Stimulated activated CD8-positive, alpha-beta memory T cell treated with anti-CD3 and anti-CD28 coated beads, Interleukin-2, amount 100 ng/mL, for 1 hour (primary cell): Measurements from ENCODE around the gene PTPRK.

Source experiments
- DNase-seq, 2 donors: peaks; one replicate each; pipeline ENCODE4 v3.0.0-alpha.2; 2020; ENCODE audit warnings: low read depth in 2 of 2

The PTPRK gene

DNA sequence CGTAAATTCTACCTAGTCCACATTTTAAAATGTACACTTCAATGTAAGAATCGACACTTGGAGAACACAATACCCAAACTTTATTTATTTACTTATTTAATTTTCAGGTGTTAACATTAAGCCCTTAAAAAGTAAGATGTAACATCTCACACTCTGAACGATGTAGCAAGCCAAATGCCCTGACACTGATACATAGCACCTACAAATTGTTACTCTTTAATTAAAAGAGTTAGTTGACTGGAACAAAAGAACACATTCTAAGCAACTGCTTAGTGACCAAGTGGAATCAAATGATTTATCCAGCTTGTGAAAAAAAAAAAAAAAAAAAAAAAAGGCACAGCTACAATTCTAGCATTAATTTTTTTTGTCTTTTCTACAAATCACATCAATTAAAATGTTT is 327.4 kb downstream of the PTPRK start:
- DNase-seq, result no peak

DNA sequence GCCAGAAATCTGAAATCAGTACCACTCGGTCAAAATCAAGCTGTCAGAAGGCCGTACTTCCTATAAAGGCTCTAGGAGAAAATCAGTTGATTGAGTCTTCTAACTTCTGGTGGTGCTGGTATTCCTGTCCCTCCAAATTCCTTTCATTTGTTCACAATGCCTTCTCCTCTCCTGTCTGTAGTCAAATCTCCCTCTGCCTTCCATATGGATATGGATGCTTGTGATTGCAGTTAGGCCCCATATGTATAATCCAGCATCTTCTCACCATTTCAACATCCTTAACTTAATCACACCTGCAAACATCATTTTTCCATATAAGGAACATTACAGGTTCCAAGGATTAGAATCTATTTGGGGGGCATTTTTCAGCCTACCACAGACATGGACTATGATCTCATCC is 331.7 kb downstream of the PTPRK start:
- no peak for DNase-seq

DNA sequence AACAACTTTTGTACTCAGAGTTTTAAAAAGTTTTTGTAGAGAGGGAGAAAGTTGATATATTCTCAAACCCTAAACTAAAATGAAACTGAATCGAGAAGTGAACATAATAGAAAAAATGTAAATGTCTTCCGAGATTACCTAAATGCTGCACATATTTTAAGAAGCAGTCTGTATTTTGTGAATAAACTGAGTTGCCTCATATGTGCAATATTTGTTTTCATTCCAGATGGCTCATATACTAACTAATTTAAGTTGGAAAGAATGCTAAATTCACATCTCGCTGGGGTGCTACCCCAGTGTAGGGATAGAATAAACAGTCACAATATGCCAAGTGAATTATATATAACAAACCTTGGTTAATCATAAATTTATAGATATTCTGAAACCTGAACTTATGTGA is 333.7 kb downstream of the PTPRK start:
- DNase-seq, result no peak

DNA sequence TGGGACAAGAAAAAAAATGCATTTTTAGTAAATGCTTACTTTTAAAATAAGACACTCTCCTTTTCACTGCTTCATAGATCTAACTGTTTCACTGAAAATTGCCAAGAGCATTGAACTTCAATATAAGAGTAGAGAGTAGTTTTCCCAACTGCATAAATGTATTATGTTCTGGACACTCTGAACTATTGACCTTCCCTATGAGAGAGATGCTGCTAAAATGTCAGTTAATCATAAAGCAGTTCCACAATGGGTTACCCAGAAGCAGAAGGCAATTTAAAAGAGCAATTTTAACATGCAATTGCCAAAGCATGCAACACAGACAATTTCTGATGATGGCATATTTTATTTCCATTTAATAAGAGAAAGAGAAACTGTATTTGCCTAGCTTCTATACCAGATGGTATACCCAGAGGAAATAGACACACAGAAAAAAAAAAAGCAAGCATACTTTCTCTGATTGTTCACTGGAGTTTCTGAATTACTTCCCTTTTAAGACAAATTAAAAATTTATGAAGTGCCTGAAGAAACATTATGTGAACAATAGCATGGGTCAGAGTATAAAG is 340.4 kb downstream of the PTPRK start:
- no peak for DNase-seq

DNA sequence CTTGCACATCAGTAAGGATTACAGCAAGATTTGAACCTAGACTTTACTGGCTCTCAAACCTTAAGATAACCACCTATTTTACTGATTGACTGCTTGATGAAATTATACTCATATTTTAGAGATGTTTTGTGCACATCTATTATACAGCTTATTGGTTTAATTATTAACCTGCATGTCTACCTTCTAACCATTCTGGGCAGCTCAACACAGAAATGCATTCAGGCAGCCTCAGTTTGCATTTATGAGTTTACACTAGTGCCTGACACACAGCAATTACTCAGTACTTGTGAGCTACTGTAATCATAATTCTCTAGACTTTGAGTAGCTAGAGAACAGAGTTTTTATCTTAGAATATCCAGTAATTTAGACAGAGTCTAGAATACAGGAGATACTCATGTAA is 345.7 kb downstream of the PTPRK start:
- no peak for DNase-seq

DNA sequence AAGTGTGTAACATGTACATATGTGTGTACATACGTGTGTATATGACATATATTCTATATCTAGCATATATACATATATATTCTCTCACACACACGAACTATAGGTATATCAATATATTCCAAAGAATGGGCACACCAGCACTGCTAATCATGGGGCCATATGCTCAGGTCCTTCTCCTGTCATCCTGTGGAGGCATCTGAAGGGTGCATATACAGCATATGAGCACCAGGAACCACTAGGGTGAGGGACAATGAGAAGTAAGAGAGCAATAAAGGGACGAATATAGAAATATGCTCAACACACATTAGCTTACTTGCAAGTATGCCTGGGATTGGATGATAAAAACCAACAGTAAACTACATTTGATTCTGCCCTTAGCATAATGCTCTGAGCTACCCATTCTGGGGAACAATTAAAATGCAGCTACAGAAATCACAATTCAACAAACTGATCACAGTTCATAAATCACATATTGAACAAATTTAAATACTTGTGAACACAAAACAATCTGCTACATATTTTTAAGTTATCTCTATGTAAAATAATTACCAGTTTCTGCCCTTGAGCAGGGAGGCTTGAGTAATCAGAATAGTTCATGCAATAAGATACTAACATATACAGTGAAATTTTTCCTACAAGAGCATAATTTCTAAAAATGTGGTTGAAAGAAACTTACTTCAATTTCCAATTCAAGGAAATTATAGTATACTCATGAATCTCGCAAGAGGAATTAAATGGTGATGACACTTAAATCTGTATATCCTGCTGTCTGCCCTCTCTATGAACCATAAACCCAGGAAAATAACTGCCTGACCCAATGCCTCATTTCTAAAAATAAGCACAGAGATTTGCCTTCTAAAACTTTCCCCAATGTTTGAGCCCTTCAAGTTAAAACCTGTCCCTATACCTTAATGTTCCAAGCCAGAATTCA is 347.4 kb downstream of the PTPRK start:
- DNase-seq, result no peak

DNA sequence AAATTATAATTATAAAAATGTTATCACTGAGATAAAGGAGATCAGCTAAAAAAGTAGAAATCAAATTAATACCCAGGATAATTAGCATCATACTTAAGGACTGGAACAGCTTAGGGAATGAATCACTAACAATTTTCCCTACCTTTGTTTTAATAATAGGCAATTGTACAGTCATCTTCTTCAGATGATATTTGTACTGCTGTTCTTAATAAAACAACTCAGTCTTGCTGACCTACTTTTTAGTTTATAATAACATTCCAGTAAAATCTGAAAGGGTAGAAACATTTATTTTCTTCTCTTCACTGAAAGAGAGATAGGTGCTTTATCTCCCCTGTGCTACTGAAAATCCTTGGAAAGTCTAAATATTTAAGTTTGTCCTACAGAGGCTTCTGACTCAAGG is 348.3 kb downstream of the PTPRK start:
- DNase-seq, result no peak

DNA sequence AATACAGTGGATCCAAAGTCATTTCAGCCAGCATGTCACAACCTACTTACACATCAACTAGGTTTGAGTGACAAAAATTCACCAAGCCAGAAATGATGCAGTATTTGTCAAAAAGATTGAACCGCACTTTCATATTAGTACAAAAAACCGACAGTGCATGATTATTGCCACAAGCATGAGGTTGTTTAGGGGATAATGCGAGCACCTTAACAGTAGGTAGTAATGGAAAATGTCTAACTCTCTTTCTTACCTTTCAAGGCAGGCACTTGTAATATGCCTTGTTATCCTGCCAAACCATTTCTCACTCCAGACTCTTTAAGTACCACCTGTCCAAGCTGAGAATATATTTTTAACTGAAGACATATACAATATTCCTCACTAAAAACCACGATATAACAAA is 349.2 kb downstream of the PTPRK start:
- DNase-seq, result no peak

DNA sequence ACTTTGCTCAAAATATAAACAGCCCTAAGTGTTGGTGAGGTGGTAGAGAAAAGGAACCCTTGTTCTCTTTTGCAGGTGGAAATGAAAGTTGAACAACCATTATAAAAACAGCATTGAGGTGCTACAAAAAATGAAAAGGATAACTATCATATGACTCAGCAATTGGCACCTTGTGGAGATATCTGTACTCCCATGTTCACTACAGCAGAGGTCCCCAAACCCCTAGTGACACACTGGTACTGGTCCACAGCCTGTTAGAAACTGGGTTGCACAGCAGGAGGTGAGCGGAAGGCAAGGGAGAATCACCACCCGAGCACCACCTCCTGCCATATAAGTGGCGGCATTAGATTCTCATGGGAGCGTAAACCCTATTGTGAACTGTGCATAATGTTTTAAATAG is 352.2 kb downstream of the PTPRK start:
- DNase-seq, result no peak

DNA sequence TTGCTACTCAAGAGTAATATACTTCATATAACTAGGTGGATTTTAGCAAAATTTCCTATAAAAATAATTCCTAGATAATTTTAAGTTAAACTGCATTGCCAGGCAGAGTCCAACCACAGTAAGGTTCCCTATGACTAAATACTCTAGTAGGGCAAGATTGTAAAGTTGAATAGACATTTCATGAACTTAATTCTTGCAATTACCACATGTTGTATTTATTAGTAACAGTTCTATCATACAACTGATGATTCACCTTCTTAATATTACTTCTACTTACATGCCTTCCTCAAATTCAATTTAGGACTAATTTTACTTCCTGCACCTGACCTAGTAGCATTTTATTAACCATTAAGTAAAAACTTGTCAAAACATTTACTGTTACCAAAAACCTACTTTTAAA is 352.8 kb downstream of the PTPRK start:
- no peak for DNase-seq

DNA sequence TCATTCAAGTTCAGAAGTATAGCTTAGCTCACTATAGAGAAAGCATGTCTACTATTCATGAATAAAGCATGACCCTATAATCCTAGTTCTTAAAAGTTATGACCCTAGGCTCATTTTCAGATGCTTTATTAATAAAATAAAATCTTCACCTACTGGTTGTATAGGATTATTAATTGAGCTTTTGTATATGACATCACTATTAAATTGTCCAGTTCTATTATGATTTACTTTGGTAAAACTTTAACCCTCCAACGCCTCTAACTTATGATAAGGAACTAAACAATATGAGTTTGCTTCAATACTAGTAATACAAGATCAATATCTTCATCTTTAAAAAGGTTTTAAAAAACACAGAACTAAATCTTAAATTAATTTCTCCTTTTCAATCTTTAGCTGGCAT is 356.1 kb downstream of the PTPRK start:
- DNase-seq, result no peak

DNA sequence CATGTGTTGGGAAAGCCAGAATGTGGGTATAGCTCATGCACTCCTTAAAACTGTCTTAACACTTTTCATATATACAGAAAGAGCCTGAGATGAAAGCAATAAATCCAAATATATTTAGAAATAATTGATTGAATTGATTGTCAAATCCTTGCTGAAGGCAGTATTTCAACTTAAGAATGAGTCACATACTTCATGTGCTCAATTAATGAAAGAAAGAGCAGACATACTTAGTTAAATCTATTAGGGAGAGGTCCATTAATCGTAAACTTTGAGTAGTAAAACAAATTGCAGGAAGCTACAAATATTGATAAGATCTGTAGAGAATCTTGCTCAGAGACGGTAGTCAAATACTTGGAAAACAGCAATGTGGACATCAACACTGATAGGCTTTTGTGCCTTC is 358.0 kb downstream of the PTPRK start:
- no peak for DNase-seq

DNA sequence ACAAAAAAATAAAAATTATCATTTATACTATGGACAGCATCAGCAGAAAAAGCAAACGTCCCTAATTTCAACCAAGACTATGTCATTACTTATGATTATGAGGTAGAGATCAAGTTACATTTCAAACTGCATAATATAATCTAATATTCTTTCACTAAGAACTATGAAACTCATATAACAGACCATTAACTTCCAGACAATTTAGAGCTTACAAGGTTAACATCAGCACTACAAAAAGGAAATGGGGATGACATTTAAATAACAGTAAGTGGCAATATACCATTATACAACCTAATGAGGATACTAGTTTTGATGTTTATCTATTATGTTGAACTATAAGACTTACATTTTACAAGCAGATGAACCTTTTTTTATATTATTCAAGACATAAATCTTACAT is 358.6 kb downstream of the PTPRK start:
- DNase-seq, result no peak

DNA sequence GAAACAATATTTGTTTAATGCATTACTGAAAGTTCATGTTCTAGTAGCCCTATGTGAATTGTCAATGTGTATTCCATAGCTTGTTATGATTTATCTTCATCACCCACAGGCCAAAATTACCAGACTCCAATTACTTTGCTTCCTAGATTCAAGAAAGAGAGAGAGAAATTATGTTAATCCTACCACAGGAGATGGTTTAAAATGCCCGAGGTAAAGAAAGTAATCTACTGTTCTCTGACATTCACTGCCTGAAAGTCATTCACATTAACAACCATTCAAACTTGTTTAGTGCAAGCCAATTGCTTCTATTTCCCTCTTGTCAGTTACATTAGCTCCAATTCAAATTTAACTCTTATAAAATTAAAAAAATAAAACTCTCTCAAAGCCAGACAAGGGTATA is 359.1 kb downstream of the PTPRK start:
- no peak for DNase-seq

DNA sequence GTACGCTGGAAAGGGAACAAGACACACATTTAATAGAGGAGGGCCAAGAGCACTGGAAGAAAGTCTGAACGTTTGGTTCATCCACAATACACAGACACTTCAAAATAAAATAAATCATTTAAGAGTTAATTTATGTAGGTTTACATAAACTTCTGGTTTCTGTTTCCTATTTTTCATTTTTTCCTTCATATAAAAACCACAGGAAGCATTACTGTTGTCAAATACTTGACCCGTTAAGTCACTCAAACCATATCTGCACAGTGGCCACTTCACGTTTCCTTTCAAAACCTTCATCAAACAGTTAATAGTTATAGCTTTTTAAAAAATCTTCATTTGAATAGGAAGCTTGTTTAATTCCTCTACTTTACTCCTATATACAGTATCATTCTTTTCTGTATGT is 361.9 kb downstream of the PTPRK start:
- no peak for DNase-seq

DNA sequence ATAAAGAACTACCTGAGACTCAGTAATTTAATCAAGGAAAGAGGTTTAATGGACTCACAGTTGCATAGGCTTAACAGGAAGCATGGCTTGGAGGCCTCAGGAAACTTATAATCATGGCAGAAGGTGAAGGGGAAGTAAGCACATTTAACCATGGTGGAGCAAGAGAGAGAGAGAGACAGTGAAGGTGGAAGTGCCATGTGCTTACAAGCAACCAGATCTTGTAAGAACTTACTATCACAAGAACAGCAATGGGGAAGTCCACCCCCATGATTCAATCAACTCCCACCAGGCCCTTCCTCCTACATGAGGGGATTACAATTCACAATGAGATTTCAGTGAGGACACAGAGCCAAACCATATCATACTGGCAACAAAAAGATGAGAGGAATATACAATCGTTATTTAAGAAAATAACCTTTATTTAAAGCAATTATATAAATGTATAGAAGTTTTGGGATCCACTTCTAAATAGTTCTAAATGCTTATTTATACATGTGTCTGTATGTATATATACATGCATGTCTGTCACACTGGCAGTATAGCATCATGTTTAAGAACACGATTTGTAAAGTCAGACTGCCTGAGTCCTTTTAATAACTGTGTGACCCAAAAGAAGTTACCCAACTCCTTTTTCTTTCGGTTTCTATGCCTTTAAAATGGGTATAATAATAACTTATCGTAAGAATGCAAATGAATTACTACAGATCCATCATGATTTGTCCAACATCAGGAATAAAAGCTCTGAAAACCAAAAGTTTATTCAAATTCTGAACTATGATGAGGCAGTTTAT is 363.9 kb downstream of the PTPRK start:
- no peak for DNase-seq

DNA sequence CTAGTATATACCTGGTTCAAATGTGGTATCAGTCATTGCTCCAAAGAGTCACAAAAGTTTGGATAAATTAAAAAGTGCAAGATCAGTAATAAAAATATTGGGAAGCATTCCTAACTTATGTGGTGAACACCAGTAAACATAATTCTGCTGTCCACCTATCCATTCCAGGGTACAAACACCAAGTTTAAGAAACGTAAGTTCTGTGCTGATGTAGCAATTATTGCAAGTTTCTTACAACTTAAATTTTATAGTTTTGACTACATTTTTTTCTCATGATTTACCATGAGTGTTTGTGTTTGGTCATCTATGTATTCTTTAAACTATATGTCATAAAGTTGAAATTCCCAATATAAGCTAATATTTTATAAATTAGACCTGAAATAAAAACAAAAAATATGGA is 364.6 kb downstream of the PTPRK start:
- DNase-seq, result no peak

DNA sequence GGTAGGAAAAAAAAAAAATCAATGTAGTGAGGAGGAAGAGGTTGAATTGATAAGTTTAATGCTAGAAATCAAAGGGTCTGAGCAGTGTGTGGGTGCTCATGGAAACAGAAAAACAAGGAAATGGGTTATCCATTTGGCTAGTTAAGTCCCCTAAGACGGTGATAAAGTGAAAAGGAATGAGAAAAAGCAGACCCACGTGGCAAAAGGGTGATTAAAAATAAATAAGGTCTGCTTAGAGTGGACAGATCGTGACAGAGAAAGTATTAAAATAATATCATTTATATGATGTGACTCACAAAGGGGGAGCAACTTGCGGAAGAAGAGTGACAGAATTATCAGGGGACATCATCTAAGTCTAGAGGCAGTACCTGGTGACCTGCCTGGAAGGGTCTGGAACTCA is 367.8 kb downstream of the PTPRK start:
- DNase-seq, result no peak

DNA sequence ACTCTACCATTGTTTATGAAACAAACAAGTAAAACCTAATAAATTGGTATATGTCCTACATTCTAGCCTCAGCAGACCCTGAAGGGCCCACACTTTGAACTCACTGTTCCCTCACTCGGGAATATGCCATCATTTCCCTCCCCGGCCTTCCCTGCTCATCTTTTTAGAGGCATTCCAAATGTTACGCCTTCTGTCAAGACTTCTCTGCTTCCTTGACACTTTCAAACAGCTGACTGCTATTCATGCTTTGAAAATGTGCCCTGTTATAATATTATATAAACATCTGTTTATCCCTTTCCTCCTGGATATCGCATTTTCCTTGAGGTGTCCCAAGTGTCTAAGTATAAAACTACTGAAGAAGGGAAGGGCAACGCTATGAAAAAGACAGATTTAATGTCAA is 370.0 kb downstream of the PTPRK start:
- DNase-seq, result no peak

DNA sequence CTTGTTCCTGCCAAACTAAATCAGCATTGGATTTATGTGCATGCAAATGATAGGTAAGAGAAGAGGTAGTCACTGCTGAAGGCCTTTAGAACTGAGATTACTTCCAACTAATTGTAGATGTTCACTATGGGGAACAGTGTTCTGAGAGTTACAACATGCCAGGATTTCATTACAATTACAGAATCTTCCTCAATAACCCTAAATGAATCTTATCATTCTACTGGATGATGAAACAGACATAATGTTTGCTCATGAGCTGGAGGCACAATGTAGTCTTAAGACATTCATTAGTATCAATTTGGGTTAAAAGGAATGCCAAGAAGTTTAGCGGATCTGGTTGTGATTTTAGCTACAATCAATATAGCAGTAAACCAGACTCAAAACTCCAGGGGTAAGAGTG is 370.6 kb downstream of the PTPRK start:
- DNase-seq, result no peak

DNA sequence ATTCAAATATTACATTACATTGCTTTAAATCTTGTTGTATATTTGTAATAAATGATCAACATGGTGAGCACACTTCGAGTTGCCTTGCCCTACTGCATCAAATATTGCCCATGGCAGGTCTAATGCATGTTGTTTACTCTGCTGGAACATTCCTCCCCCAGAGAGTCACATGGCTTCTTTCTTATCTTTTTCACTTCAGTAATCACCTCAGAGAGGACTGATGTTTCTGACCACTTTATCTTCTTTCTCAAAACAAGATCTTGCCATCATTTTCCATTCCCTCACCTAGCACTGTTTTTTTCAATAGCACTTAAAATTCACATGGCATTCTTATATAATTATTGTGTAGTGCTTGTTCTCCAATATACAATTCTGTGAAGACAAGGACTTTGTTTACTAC is 376.1 kb downstream of the PTPRK start:
- no peak for DNase-seq

DNA sequence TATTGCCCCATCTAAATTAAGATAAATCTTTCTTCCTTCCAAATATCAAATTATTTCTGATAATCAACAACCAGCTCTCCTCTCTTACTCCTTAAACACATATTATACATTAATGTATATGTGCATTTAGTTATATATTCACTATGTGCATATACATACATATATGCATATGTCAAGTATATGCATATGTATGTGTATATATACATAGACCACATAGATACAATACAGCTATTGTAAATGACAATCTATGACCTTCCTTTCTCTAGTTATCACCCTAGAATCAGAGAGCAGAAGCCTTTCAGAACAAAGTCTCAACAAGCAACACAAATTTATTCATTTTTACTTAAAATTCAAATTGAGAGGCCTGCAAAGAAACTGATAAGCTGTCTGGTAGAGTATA is 378.5 kb downstream of the PTPRK start:
- DNase-seq, result no peak

DNA sequence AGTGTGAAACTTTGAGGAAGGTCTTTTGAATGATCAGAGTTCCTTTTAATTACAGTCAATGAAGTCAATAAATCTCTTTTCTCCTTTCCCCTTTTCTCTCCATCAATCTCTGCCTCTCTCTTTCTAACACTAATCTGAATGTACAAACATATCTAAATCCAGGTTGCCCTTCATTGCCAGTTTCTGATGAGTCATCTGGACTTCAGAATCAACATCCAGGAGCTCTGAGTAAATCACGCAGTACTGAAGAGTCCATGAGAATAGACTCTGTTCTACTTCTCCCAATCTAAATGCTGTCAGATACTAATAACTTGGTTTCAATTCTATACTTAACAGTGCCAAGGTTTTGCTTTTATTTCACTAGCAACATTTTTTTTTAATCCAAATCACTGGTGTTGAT is 380.9 kb downstream of the PTPRK start:
- DNase-seq, result no peak
